Measurements from ENCODE around the gene MOSPD3.
A peak's percentile ranks its signal among the peaks of the same experiment; 100 is the strongest.

Gene MOSPD3

GRCh38 chr7:100604976-100605911 is 7.1 kb upstream of the MOSPD3 start:
- Histone ChIP-seq H2AK5ac (ENCODE audit: low read depth, low read length) (peak overlapping the region; percentile 95), H3K14ac (ENCODE audit: low read length) (peak overlapping the region; percentile 38), H3K27me3 (ENCODE audit: control insufficient read depth in 3 of 3, insufficient read depth in 3 of 3, low read depth in 1 of 3, low read length in 3 of 3) (peaks cover 0 to 26% (median 4%) of the 10 kb centered on the region in 3 experiments), H4K8ac (ENCODE audit: low read depth, low read length) (no peak overlapping the region), H3K4ac (ENCODE audit: low read length) (no peak overlapping the region), H3K9ac (ENCODE audit: low read depth, low read length, poor library complexity) (peak overlapping the region; percentile 44), H3K4me3 (ENCODE audit: low read length in 2 of 2) (peak overlapping the region; percentile 50 to 77), H3K23ac (ENCODE audit: low read depth, low read length, poor library complexity) (peak overlapping the region; percentile 98), H2BK120ac (ENCODE audit: low read depth, low read length) (no peak overlapping the region), H2BK5ac (ENCODE audit: low read length) (peak overlapping the region; percentile 53), H3K27ac (replicated peaks; ENCODE audit: low read length) (no peak overlapping the region), H3K36me3 (replicated peaks in 1 of 2; ENCODE audit: control insufficient read depth in 2 of 2, insufficient read depth in 2 of 2, low read length in 2 of 2) (no peaks in the 10 kb centered on the region), H3K79me1 (ENCODE audit: low read depth, low read length) (peaks cover 7% of the 10 kb centered on the region), H4K91ac (ENCODE audit: low read depth, low read length, poor library complexity) (no peak overlapping the region), H2BK12ac (ENCODE audit: low read length) (peak overlapping the region; percentile 22), H2BK15ac (ENCODE audit: low read length) (no peak overlapping the region), H3K4me2 (ENCODE audit: insufficient read depth, low read length, poor library complexity, severe bottlenecking) (peak overlapping the region; percentile 96), H3K9me3 (replicated peaks in 1 of 2; ENCODE audit: control insufficient read depth in 2 of 2, insufficient read depth in 1 of 2, low read depth in 1 of 2, low read length in 2 of 2) (no peaks in the 10 kb centered on the region), H2AFZ (ENCODE audit: low read length) (peak overlapping the region; percentile 79), H3K4me1 (ENCODE audit: control insufficient read depth in 2 of 2, insufficient read depth in 1 of 2, low read depth in 1 of 2, low read length in 2 of 2) (peaks cover 25 to 31% of the 10 kb centered on the region in 2 donors), H3K18ac (ENCODE audit: low read length) (peak overlapping the region; percentile 83)
- no CpG with 5 or more reads among the region's 68 CpGs for WGBS, 2 donors (ENCODE audit: extremely low coverage in 2 of 2, insufficient read length in 2 of 2, insufficient replicate concordance in 1 of 2)
- no peak for DNase-seq (ENCODE audit: low spot score)

- no peak overlapping the region for H3K14ac ChIP-seq (ENCODE audit: low read length)
- H2BK120ac ChIP-seq (ENCODE audit: low read depth, low read length), result no peak overlapping the region
- H4K8ac ChIP-seq (ENCODE audit: low read depth, low read length), result no peak overlapping the region
- no CpG with 5 or more reads among the region's 12 CpGs for WGBS, 2 donors (ENCODE audit: extremely low coverage in 2 of 2, insufficient read length in 2 of 2, insufficient replicate concordance in 1 of 2)
- no peak overlapping the region for H2BK5ac ChIP-seq (ENCODE audit: low read length)
- H3K4ac ChIP-seq (ENCODE audit: low read length), result no peak overlapping the region
- H2BK12ac ChIP-seq (ENCODE audit: low read length), result no peak overlapping the region
- peaks cover 7% of the 10 kb centered on the region for H3K79me1 ChIP-seq (ENCODE audit: low read depth, low read length)
- H3K4me3 ChIP-seq (ENCODE audit: low read length in 2 of 2), result no peak overlapping the region
- H2BK15ac ChIP-seq (ENCODE audit: low read length), result no peak overlapping the region
- H3K4me2 ChIP-seq (ENCODE audit: insufficient read depth, low read length, poor library complexity, severe bottlenecking), result no peak overlapping the region
- DNase-seq (ENCODE audit: low spot score), result no peak
- no peak overlapping the region for H3K9ac ChIP-seq (ENCODE audit: low read depth, low read length, poor library complexity)
- H2AK5ac ChIP-seq (ENCODE audit: low read depth, low read length), result no peak overlapping the region
- peaks cover 24 to 27% of the 10 kb centered on the region in 2 donors for H3K4me1 ChIP-seq (ENCODE audit: control insufficient read depth in 2 of 2, insufficient read depth in 1 of 2, low read depth in 1 of 2, low read length in 2 of 2)
- no peak overlapping the region for H3K27ac ChIP-seq (replicated peaks; ENCODE audit: low read length)
- H4K91ac ChIP-seq (ENCODE audit: low read depth, low read length, poor library complexity), result no peak overlapping the region
- no peaks in the 10 kb centered on the region for H3K9me3 ChIP-seq (replicated peaks in 1 of 2; ENCODE audit: control insufficient read depth in 2 of 2, insufficient read depth in 1 of 2, low read depth in 1 of 2, low read length in 2 of 2)
- no peak overlapping the region for H2AFZ ChIP-seq (ENCODE audit: low read length)
- H3K18ac ChIP-seq (ENCODE audit: low read length), result peak overlapping the region; percentile 83
- H3K23ac ChIP-seq (ENCODE audit: low read depth, low read length, poor library complexity), result no peak overlapping the region
- peaks cover 0 to 26% (median 4%) of the 10 kb centered on the region in 3 experiments for H3K27me3 ChIP-seq (ENCODE audit: control insufficient read depth in 3 of 3, insufficient read depth in 3 of 3, low read depth in 1 of 3, low read length in 3 of 3)
- H3K36me3 ChIP-seq (replicated peaks in 1 of 2; ENCODE audit: control insufficient read depth in 2 of 2, insufficient read depth in 2 of 2, low read length in 2 of 2), result no peaks in the 10 kb centered on the region
These were observed 6.0 kb upstream of the MOSPD3 start for GRCh38 chr7:100606313-100606712.

DNA sequence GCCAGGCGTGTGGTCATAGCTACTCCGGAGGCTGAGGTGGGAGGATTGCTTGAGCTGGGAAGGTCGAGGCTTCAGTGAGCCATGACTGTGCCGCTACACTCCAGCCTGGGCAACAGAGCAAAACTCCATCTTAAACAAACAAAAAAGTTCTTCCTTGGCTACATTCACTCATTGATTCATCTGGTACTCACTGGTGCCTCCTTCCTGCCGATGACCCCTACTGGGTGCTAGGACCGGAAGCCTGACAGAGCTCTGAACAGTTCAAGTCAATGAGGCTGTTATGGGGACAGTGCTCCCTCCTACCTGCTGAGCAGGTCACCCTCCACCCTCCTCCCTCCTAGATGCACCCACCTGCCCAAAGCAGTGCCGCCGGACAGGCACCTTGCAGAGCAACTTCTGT is 5.2 kb upstream of the MOSPD3 start:
- Histone ChIP-seq H2BK120ac (ENCODE audit: low read depth, low read length) (no peak overlapping the region), H3K9ac (ENCODE audit: low read depth, low read length, poor library complexity) (no peak overlapping the region)

GRCh38 chr7:100609958-100610357 is 2.4 kb upstream of the MOSPD3 start:
- Histone ChIP-seq H3K27me3 (ENCODE audit: control insufficient read depth in 3 of 3, insufficient read depth in 3 of 3, low read depth in 1 of 3, low read length in 3 of 3) (peaks cover 0 to 19% (median 4%) of the 10 kb centered on the region in 3 experiments), H3K36me3 (replicated peaks in 1 of 2; ENCODE audit: control insufficient read depth in 2 of 2, insufficient read depth in 2 of 2, low read length in 2 of 2) (peaks cover 0 to 9% of the 10 kb centered on the region in 2 donors), H3K4me1 (ENCODE audit: control insufficient read depth in 2 of 2, insufficient read depth in 1 of 2, low read depth in 1 of 2, low read length in 2 of 2) (peaks cover 8 to 14% of the 10 kb centered on the region in 2 donors), H3K27ac (replicated peaks; ENCODE audit: low read length) (no peak overlapping the region), H2BK120ac (ENCODE audit: low read depth, low read length) (no peak overlapping the region), H3K9me3 (replicated peaks in 1 of 2; ENCODE audit: control insufficient read depth in 2 of 2, insufficient read depth in 1 of 2, low read depth in 1 of 2, low read length in 2 of 2) (no peaks in the 10 kb centered on the region), H4K91ac (ENCODE audit: low read depth, low read length, poor library complexity) (no peak overlapping the region), H2BK15ac (ENCODE audit: low read length) (no peak overlapping the region), H4K8ac (ENCODE audit: low read depth, low read length) (no peak overlapping the region), H2BK5ac (ENCODE audit: low read length) (no peak overlapping the region), H3K14ac (ENCODE audit: low read length) (no peak overlapping the region), H2AFZ (ENCODE audit: low read length) (no peak overlapping the region), H3K18ac (ENCODE audit: low read length) (no peak overlapping the region), H3K79me1 (ENCODE audit: low read depth, low read length) (peaks cover 2% of the 10 kb centered on the region), H2AK5ac (ENCODE audit: low read depth, low read length) (no peak overlapping the region), H3K4ac (ENCODE audit: low read length) (no peak overlapping the region), H3K23ac (ENCODE audit: low read depth, low read length, poor library complexity) (no peak overlapping the region), H3K4me2 (ENCODE audit: insufficient read depth, low read length, poor library complexity, severe bottlenecking) (no peak overlapping the region), H3K4me3 (ENCODE audit: low read length in 2 of 2) (no peak overlapping the region), H2BK12ac (ENCODE audit: low read length) (no peak overlapping the region), H3K9ac (ENCODE audit: low read depth, low read length, poor library complexity) (no peak overlapping the region)
- DNase-seq (ENCODE audit: low spot score), result no peak
- WGBS, 2 donors (ENCODE audit: extremely low coverage in 2 of 2, insufficient read length in 2 of 2, insufficient replicate concordance in 1 of 2), result no CpG with 5 or more reads among the region's 5 CpGs

More for the DNA sequence above, 5.2 kb upstream of the MOSPD3 start:
- Histone ChIP-seq H3K27ac (replicated peaks; ENCODE audit: low read length) (no peak overlapping the region), H3K4me1 (ENCODE audit: control insufficient read depth in 2 of 2, insufficient read depth in 1 of 2, low read depth in 1 of 2, low read length in 2 of 2) (peaks cover 20 to 26% of the 10 kb centered on the region in 2 donors), H3K36me3 (replicated peaks in 1 of 2; ENCODE audit: control insufficient read depth in 2 of 2, insufficient read depth in 2 of 2, low read length in 2 of 2) (no peaks in the 10 kb centered on the region), H2BK15ac (ENCODE audit: low read length) (no peak overlapping the region), H3K23ac (ENCODE audit: low read depth, low read length, poor library complexity) (no peak overlapping the region), H3K79me1 (ENCODE audit: low read depth, low read length) (peaks cover 5% of the 10 kb centered on the region), H2BK12ac (ENCODE audit: low read length) (no peak overlapping the region), H3K27me3 (ENCODE audit: control insufficient read depth in 3 of 3, insufficient read depth in 3 of 3, low read depth in 1 of 3, low read length in 3 of 3) (peaks cover 0 to 26% (median 4%) of the 10 kb centered on the region in 3 experiments), H3K18ac (ENCODE audit: low read length) (no peak overlapping the region), H2AK5ac (ENCODE audit: low read depth, low read length) (peak overlapping the region; percentile 30), H3K4ac (ENCODE audit: low read length) (no peak overlapping the region), H4K8ac (ENCODE audit: low read depth, low read length) (no peak overlapping the region), H3K14ac (ENCODE audit: low read length) (no peak overlapping the region), H2AFZ (ENCODE audit: low read length) (no peak overlapping the region), H3K4me2 (ENCODE audit: insufficient read depth, low read length, poor library complexity, severe bottlenecking) (no peak overlapping the region), H3K9me3 (replicated peaks in 1 of 2; ENCODE audit: control insufficient read depth in 2 of 2, insufficient read depth in 1 of 2, low read depth in 1 of 2, low read length in 2 of 2) (no peaks in the 10 kb centered on the region), H2BK5ac (ENCODE audit: low read length) (no peak overlapping the region), H3K4me3 (ENCODE audit: low read length in 2 of 2) (no peak overlapping the region), H4K91ac (ENCODE audit: low read depth, low read length, poor library complexity) (no peak overlapping the region)
- DNase-seq (ENCODE audit: low spot score), result no peak
- no CpG with 5 or more reads among the region's 8 CpGs for WGBS, 2 donors (ENCODE audit: extremely low coverage in 2 of 2, insufficient read length in 2 of 2, insufficient replicate concordance in 1 of 2)
